ENCODE results near the gene OGG1. TPM values are rescaled to one million over a fixed set of nuclear protein-coding genes. Genes with fewer than 3 reads are reported as not detected.

OGG1 gene
- total RNA-seq, 3 donors from 2014 or later (not counting 1 experiment from before 2014, with no cell fraction given) = 33.4 to 52.1 (median 34.7) TPM

DNA sequence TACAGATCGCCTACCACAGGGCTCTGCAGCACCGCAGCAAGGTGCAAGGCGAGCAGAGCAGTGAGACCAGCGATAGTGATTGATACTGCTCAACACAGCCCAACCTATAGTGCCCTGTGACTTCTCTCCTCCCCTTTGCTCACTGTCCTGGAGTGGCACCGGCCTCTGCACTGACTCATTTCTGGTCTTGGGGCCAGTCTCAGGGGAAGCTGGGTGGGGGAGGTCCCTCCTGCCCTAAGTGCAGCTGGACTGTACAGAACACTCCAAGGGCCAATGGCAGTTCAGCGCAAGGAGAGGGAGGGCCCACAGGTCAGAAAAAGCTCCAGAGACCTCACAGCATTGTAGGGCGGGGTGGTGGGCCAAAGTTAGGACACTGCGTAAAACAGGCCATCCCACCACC is 2.5 kb upstream of the OGG1 start:
- ATAC-seq (no peak), DNase-seq (no peak)
- no peaks in the 10 kb centered on the region for H3K27me3 Mint-ChIP-seq (ENCODE audit: low read depth in 2 of 2)
- no peaks in the 10 kb centered on the region for H3K9me3 ChIP-seq (ENCODE audit: control insufficient read depth, insufficient read depth, low read length)
- H3K9me3 Mint-ChIP-seq = no peaks in the 10 kb centered on the region
- H3K36me3 Mint-ChIP-seq = no peaks in the 10 kb centered on the region
- H3K36me3 ChIP-seq (ENCODE audit: control insufficient read depth, insufficient read depth, low read length) = peaks cover 68% of the 10 kb centered on the region
- TF ChIP-seq, protein P1, sequence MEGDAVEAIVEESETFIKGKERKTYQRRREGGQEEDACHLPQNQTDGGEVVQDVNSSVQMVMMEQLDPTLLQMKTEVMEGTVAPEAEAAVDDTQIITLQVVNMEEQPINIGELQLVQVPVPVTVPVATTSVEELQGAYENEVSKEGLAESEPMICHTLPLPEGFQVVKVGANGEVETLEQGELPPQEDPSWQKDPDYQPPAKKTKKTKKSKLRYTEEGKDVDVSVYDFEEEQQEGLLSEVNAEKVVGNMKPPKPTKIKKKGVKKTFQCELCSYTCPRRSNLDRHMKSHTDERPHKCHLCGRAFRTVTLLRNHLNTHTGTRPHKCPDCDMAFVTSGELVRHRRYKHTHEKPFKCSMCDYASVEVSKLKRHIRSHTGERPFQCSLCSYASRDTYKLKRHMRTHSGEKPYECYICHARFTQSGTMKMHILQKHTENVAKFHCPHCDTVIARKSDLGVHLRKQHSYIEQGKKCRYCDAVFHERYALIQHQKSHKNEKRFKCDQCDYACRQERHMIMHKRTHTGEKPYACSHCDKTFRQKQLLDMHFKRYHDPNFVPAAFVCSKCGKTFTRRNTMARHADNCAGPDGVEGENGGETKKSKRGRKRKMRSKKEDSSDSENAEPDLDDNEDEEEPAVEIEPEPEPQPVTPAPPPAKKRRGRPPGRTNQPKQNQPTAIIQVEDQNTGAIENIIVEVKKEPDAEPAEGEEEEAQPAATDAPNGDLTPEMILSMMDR (IDR thresholded peaks at IDR 0.05) = no peak
- intact Hi-C loops (cut with micrococcal nuclease) = no loop called here
- 95% methylated on average over 8 of the region's 8 CpGs for WGBS (ENCODE audit: insufficient coverage)
- no peak overlapping the region for H3K4me3 Mint-ChIP-seq
- no peaks in the 10 kb centered on the region for H3K27me3 ChIP-seq (ENCODE audit: control insufficient read depth, insufficient read depth, low read length)
- H3K4me3 ChIP-seq (ENCODE audit: low read length) = no peak overlapping the region
- H3K4me1 Mint-ChIP-seq = peaks cover 32 to 35% of the 10 kb centered on the region in 2 donors
- H3K4me1 ChIP-seq (ENCODE audit: control insufficient read depth, insufficient read depth, low read length) = peaks cover 30% of the 10 kb centered on the region
- no peak overlapping the region for H3K27ac ChIP-seq (ENCODE audit: low read length)
- no peak overlapping the region for H3K27ac Mint-ChIP-seq

DNA sequence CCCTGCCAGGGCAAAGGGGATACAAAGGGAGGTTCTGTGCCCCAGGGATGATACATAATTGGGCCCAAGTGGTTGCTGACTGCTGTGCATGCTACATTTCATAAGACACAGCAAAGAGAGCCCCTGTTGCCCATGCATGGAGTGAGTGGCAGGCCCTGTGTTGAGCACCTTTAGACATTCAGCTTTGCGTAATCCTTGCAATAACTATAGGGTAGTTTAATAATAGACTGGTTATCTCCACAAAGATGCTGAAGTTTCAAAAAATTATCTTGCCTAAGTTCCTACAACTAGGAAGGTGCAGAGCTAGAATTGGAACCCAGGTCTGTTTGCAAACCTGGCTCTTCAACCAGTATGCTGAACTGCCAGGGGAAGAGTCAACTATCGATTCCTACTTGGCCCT is 1.7 kb upstream of the OGG1 start:
- H3K36me3 Mint-ChIP-seq = no peaks in the 10 kb centered on the region
- H3K9me3 ChIP-seq (ENCODE audit: control insufficient read depth, insufficient read depth, low read length) = no peaks in the 10 kb centered on the region
- intact Hi-C loops (cut with micrococcal nuclease) = no loop called here
- H3K9me3 Mint-ChIP-seq = no peaks in the 10 kb centered on the region
- no peak overlapping the region for H3K27ac Mint-ChIP-seq
- no peaks in the 10 kb centered on the region for H3K27me3 ChIP-seq (ENCODE audit: control insufficient read depth, insufficient read depth, low read length)
- 98% methylated on average over 2 of the region's 2 CpGs for WGBS (ENCODE audit: insufficient coverage)
- H3K4me1 ChIP-seq (ENCODE audit: control insufficient read depth, insufficient read depth, low read length) = peaks cover 36% of the 10 kb centered on the region
- H3K4me3 ChIP-seq (ENCODE audit: low read length) = no peak overlapping the region
- ATAC-seq (no peak), DNase-seq (no peak)
- H3K4me3 Mint-ChIP-seq = no peak overlapping the region
- TF ChIP-seq, protein P1 (IDR thresholded peaks at IDR 0.05) = no peak
- H3K4me1 Mint-ChIP-seq = peaks cover 35 to 36% of the 10 kb centered on the region in 2 donors
- H3K36me3 ChIP-seq (ENCODE audit: control insufficient read depth, insufficient read depth, low read length) = peaks cover 68% of the 10 kb centered on the region
- no peak overlapping the region for H3K27ac ChIP-seq (ENCODE audit: low read length)
- no peaks in the 10 kb centered on the region for H3K27me3 Mint-ChIP-seq (ENCODE audit: low read depth in 2 of 2)

DNA sequence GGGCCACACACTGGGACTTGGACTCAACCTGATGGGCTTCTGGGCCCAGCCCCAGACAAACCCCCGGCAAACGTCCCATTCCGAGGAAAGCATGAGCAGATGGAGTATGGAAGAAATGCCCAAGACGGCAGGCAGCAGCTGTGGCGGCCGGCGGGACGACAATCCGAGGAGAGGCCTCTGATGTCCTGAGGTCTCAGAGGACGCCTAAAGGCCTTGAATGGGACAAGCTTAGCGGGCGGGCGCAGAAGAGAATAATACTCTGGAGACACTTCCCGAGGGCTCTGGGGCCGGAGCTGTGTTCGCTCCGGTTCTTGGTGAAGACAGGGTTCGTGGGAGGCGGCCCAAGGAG is 482 bp upstream of the OGG1 start:
- Mint-ChIP-seq H3K27me3 (ENCODE audit: low read depth in 2 of 2) (no peaks in the 10 kb centered on the region), H3K4me1 (peaks cover 43 to 44% of the 10 kb centered on the region in 2 donors), H3K9me3 (no peaks in the 10 kb centered on the region), H3K27ac (peak overlapping the region; percentile 91), H3K36me3 (no peaks in the 10 kb centered on the region), H3K4me3 (peak overlapping the region; percentile 94)
- DNase-seq = no peak
- 30% methylated on average over 19 of the region's 19 CpGs for WGBS (ENCODE audit: insufficient coverage)
- H3K9me3 ChIP-seq (ENCODE audit: control insufficient read depth, insufficient read depth, low read length) = no peaks in the 10 kb centered on the region
- H3K36me3 ChIP-seq (ENCODE audit: control insufficient read depth, insufficient read depth, low read length) = peaks cover 59% of the 10 kb centered on the region
- TF ChIP-seq, protein P1 (IDR thresholded peaks at IDR 0.05) = no peak
- peaks cover 36% of the 10 kb centered on the region for H3K4me1 ChIP-seq (ENCODE audit: control insufficient read depth, insufficient read depth, low read length)
- H3K4me3 ChIP-seq (ENCODE audit: low read length) = peak overlapping the region; percentile 67
- intact Hi-C loops (cut with micrococcal nuclease) = loop anchor here (1.0 kb wide), 1 partner anchor 18 kb away; the partner anchor contains the start of gene BRPF1
- no peaks in the 10 kb centered on the region for H3K27me3 ChIP-seq (ENCODE audit: control insufficient read depth, insufficient read depth, low read length)
- peak overlapping the region; percentile 27 for H3K27ac ChIP-seq (ENCODE audit: low read length)
- ATAC-seq = no peak
